ENCODE results near the gene PLCB1.

DNA sequence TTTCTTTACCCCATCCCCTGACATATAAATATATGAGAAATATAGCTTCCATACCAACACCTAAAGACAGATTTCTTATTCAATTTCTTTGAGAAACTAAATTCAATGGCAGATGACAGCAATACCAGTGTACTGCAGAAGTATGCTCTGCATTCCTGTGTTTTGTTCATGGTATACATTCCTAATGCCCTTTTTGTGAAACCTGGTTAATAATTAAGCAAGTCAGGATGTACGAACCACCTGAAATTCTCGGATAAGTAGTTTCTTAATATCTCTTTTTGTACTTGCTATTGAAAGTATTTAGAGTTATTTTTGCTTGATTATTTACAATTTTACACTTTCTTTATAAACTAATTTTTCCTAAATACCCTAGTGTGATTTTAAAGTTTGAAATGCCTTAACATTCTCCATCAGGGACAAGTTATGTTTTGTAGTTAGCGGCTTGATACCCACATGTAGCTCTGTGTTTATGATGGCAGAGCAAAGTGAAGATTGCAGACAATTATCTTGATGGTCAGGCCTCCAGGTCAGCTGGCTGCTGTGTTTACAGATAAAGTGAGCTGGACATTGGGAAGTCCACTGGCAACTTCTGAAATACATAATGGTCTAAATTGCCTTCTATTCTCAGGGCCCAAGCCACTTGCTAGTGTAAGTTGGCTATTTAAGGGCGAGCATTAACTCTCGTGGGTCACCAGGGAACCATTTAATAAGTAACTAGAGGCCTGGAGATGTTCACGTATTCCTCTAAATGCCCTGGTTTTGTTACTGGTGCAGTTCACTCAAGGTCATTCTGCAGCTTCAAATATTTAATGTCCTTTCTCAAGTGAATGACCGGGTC lies 58.2 kb downstream of the PLCB1 start:
- TF ChIP-seq POLR2A (IDR thresholded peaks at IDR 0.05; ENCODE audit: low read depth, low read length) = no peak
- no peak for TF ChIP-seq POLR2AphosphoS5 (IDR thresholded peaks at IDR 0.05; ENCODE audit: low read depth, low read length)
- no peak for TF ChIP-seq TAF1 (IDR thresholded peaks at IDR 0.05; ENCODE audit: borderline replicate concordance, low read depth, low read length)
